Testis (tissue), 2 donors: ENCODE data around the gene NDST1.

Experiments used
- CTCF ChIP-seq, 3 experiments: fragments of 450-650 bp in 2 of 3; fragments of 200-600 bp in 1 of 3; sonication (generic) in 1 of 3; IDR thresholded peaks; one replicate each; pipeline ENCODE4 v1.5.1; 2016 to 2019; ENCODE audit warnings: antibody characterized with exemption in 3 of 3, mild to moderate bottlenecking in 2 of 3, moderate library complexity in 1 of 3
- POLR2A ChIP-seq: fragments of 450-650 bp; IDR thresholded peaks from one replicate; pipeline ENCODE4 v1.6.1; 2017; ENCODE audit warnings: antibody characterized with exemption, mild to moderate bottlenecking, moderate library complexity

- TF ChIP-seq CTCF (IDR thresholded peaks at IDR 0.05), result no peak
- no peak for TF ChIP-seq POLR2A
Measured at GRCh38 chr5:150538007-150538917, 30.3 kb downstream of the NDST1 start.
